Sigmoid colon (tissue), 7 donors: ENCODE results near the gene CYBA. TPM values are rescaled to one million over a fixed set of nuclear protein-coding genes. Genes with fewer than 3 reads are reported as not detected.

ENCODE experiments used
- DNase-seq: peaks from one replicate; pipeline ENCODE4 v3.0.0-alpha.2; 2019
- H3K27ac ChIP-seq, 4 donors: fragments of 200-600 bp; sonication (generic); one replicate each; pipeline ENCODE4 v1.5.1; 2016 to 2019; ENCODE audit warnings: mild to moderate bottlenecking in 1 of 4
- H3K27me3 ChIP-seq, 3 donors: fragments of 200-600 bp; sonication (generic); one replicate each; pipeline ENCODE4 v1.5.1; 2019; ENCODE audit warnings: mild to moderate bottlenecking in 1 of 3
- H3K36me3 ChIP-seq, 4 donors: fragments of 200-600 bp; sonication (generic); one replicate each; pipeline ENCODE4 v1.5.1; 2016 to 2019
- H3K4me1 ChIP-seq, 4 donors: fragments of 200-600 bp; sonication (generic); one replicate each; pipeline ENCODE4 v1.5.1; 2017 to 2019
- H3K4me3 ChIP-seq, 4 donors: fragments of 200-600 bp; sonication (generic); one replicate each; pipeline ENCODE4 v1.5.1; 2017 to 2019; ENCODE audit warnings: mild to moderate bottlenecking in 2 of 4, moderate library complexity in 1 of 4
- H3K9me3 ChIP-seq, 4 donors: fragments of 200-600 bp in 3 of 4; sonication (generic) in 3 of 4; one replicate each; pipeline versions ENCODE4 v1.5.1 to v1.6.1; 2013 to 2019
- EP300 ChIP-seq, 4 donors: sonication (generic); formaldehyde crosslinking; IDR thresholded peaks; one replicate each; pipeline ENCODE4 v1.6.1; 2017; ENCODE audit warnings: antibody characterized with exemption in 4 of 4
- POLR2A ChIP-seq, 2 donors: fragments of 450-650 bp; IDR thresholded peaks; one replicate each; pipeline ENCODE4 v1.6.1; 2016; ENCODE audit warnings: antibody characterized with exemption in 2 of 2, mild to moderate bottlenecking in 2 of 2, moderate library complexity in 2 of 2
- POLR2AphosphoS5 ChIP-seq, 4 donors: sonication (generic); formaldehyde crosslinking; IDR thresholded peaks; one replicate each; pipeline ENCODE4 v1.6.1; 2017; ENCODE audit warnings: antibody characterized with exemption in 4 of 4
- WGBS, 2 donors: extraction: QIAGEN DNeasy Blood & Tissue Kit; methylation state at CpG; one replicate each; pipeline ENCODE4 v1.1.7; 2013; 5-methylcytosine and 5-hydroxymethylcytosine counted together
- intact Hi-C: fragments of 100-400 bp; cut with DNase I; formaldehyde crosslinking; loops from one replicate; pipeline ENCODE4 v1.15.1; 2023
- polyA plus RNA-seq, 3 donors: library from polyadenylated mRNA; stranded (reverse); fragments of 200-250 nt; gene quantifications; one replicate each; pipeline ENCODE4 v1.2.3, GENCODE V29; 2013
- total RNA-seq, 4 donors: library from RNA; depleted of rRNA; stranded (reverse); fragments of >200 nt; gene quantifications; one replicate each; pipeline ENCODE4 v1.1.0, GENCODE V29; 2016
- TF ChIP-seq, protein P1 (sequence below), 4 experiments: fragments of 450-650 bp in 3 of 4; fragments of 200-600 bp in 1 of 4; IDR thresholded peaks; one replicate each; pipeline ENCODE4 v1.5.1; 2016 to 2019; ENCODE audit warnings: antibody characterized with exemption in 4 of 4, mild to moderate bottlenecking in 3 of 4, moderate library complexity in 2 of 4
- donor health status: healthy with polysubstance abuse.
- donor health status: Bipolar disorder and iron deficiency.
- donor health status: healthy.

Gene CYBA
- total and polyA plus RNA-seq, 7 donors: 63.1 to 429 (median 124) TPM

DNA sequence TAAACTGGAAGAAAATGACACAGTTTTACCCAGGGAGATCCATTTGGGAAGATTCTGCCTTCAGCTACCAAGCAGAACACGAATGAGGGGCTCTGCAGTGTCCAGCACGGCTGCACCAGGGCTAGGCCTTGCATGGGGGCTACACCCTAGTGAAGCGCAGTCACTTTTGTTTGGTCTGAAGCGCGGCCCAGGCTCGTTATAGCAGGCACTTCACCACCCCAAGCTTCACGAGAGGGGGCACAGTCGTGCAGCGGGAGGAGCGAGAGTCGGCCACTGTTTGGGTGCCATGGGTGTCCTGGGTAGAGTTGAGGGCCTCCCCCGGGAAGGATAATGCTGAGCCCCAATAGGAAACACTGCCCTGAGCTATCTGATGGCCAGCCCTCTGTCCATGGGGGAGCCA lies 34.1 kb downstream of the CYBA start:
- no peak overlapping the region for H3K27ac ChIP-seq
- no peak overlapping the region for H3K4me3 ChIP-seq
- DNase-seq: no peak
- no peaks in the 10 kb centered on the region for H3K27me3 ChIP-seq
- H3K9me3 ChIP-seq: no peaks in the 10 kb centered on the region
- H3K36me3 ChIP-seq: peaks cover 2 to 57% (median 4%) of the 10 kb centered on the region in 4 donors
- intact Hi-C loops: no loop called here
- no peak for TF ChIP-seq EP300 (IDR thresholded peaks at IDR 0.05)
- no peak for TF ChIP-seq POLR2A (IDR thresholded peaks at IDR 0.05)
- no peak for TF ChIP-seq POLR2AphosphoS5 (IDR thresholded peaks at IDR 0.05)
- TF ChIP-seq, protein P1, sequence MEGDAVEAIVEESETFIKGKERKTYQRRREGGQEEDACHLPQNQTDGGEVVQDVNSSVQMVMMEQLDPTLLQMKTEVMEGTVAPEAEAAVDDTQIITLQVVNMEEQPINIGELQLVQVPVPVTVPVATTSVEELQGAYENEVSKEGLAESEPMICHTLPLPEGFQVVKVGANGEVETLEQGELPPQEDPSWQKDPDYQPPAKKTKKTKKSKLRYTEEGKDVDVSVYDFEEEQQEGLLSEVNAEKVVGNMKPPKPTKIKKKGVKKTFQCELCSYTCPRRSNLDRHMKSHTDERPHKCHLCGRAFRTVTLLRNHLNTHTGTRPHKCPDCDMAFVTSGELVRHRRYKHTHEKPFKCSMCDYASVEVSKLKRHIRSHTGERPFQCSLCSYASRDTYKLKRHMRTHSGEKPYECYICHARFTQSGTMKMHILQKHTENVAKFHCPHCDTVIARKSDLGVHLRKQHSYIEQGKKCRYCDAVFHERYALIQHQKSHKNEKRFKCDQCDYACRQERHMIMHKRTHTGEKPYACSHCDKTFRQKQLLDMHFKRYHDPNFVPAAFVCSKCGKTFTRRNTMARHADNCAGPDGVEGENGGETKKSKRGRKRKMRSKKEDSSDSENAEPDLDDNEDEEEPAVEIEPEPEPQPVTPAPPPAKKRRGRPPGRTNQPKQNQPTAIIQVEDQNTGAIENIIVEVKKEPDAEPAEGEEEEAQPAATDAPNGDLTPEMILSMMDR (IDR thresholded peaks at IDR 0.05): no peak
- 23 to 86% methylated on average over 12 of the region's 12 CpGs for WGBS, 2 donors
- H3K4me1 ChIP-seq: no peaks in the 10 kb centered on the region

DNA sequence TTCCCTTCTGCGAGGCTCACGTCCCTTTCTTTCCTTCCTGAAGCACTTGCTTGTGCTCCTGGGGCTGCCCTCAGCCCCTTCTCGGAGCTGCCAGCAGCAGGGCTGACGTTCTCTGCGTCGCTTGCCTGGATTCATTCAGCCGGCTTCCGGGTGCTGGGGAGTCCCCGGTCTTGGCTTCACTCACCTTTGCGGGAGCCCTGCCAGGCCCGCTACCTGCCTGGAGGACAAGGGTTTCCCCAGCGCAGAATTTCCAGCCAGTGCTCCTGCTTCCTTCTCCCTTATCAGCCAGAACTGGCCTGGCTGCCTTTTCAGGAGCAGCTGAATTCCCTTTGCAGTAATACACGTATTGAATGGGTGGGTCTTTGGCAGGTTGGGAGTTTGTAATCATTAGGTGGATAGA lies 34.5 kb downstream of the CYBA start:
- TF ChIP-seq, protein P1 (IDR thresholded peaks at IDR 0.05): no peak
- TF ChIP-seq POLR2AphosphoS5 (IDR thresholded peaks at IDR 0.05) (no peak), EP300 (IDR thresholded peaks at IDR 0.05) (no peak), POLR2A (IDR thresholded peaks at IDR 0.05) (no peak)
- H3K4me1 ChIP-seq: no peaks in the 10 kb centered on the region
- no peak overlapping the region for H3K27ac ChIP-seq
- H3K4me3 ChIP-seq: no peak overlapping the region
- 21 to 70% methylated on average over 13 of the region's 13 CpGs for WGBS, 2 donors
- peaks cover 2 to 57% (median 7%) of the 10 kb centered on the region in 4 donors for H3K36me3 ChIP-seq
- H3K9me3 ChIP-seq: no peaks in the 10 kb centered on the region
- no peaks in the 10 kb centered on the region for H3K27me3 ChIP-seq
- intact Hi-C loops: no loop called here
- no peak for DNase-seq

DNA sequence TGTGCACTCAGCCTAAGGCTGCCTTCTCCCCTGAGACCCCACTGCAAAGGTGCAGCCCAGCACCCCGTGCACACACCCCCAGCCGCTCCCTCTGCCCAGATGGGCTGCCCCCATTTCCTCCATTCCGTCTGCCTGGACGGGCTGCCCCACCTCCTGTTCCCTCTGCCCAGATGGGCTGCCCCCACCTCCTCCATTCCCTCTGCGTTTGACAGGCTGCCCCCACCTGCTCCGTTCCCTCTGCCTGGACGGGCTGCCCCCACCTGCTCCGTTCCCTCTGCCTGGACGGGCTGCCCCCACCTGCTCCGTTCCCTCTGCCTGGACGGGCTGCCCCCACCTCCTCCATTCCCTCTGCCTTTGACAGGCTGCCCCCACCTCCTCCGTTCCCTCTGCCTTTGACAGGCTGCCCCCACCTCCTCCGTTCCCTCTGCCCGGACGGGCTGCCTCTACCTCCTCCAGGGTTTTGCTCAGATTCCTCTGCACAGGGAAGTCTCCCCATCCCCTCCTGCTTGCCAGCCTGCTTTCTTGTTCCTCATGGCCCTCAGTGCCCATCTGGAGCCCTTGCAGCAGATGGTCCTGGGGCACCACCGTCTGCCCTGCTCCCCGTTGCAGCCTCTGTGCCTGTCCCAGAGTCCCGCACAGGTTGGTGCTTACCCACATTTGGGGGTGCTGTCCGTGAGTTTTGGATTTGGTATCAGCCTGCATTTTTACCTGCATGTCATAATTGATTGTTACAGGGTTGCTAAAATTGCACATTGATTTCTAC lies 35.9 kb downstream of the CYBA start:
- Histone ChIP-seq H3K4me1 (no peaks in the 10 kb centered on the region), H3K4me3 (no peak overlapping the region), H3K36me3 (peaks cover 8 to 68% (median 19%) of the 10 kb centered on the region in 4 donors), H3K27me3 (no peaks in the 10 kb centered on the region), H3K9me3 (no peaks in the 10 kb centered on the region), H3K27ac (no peak overlapping the region)
- no peak for DNase-seq
- intact Hi-C loops: no loop called here
- 90 to 93% methylated on average over 19 of the region's 19 CpGs for WGBS, 2 donors
- TF ChIP-seq EP300 (IDR thresholded peaks at IDR 0.05): no peak
- no peak for TF ChIP-seq POLR2A (IDR thresholded peaks at IDR 0.05)
- TF ChIP-seq POLR2AphosphoS5 (IDR thresholded peaks at IDR 0.05): no peak
- TF ChIP-seq, protein P1 (IDR thresholded peaks at IDR 0.05): no peak

DNA sequence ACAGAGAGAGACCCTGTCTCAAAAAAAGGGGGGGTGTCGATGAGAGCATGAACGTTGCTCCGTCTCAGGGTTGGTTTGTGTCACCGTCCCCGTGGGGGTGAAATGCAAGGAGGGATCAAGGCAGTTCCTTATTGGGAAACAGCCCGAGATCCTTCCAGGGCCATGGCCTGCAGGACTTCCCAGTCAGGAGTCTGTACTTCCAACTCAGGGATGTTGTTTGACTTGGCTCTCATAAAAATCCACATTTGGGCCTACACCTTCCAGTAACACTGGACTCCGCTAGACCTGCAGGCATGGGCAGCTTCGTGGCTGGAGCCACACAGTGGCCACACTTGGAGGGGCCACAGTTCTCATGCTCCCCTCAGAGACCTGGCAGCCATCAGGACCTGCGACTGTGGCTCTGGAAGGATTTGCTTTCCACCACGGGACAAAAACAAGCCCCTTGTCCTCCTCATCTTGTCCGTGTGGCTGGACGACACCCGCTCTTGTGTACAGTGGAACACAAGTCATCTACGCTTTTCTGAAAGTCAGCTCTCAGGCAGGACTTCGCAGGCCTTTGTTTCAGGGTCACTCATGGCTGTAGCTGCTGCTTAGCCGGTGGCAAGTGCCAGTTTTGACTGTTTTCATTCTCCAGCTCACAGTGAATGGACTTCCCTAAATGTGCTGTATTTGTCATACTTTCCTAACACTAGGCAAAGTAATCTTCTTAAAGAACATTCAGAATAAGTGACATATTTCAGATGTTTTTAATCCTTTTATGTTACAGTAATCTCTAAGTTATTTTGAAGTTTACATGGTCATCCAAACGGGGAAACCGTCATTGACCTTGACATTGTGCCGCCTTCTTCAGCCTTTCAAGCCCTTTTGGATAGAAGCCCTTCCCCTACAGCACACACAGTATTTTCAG lies 36.7 kb downstream of the CYBA start:
- TF ChIP-seq, protein P1 (IDR thresholded peaks at IDR 0.05): no peak
- no peak for TF ChIP-seq POLR2A (IDR thresholded peaks at IDR 0.05)
- no peak for TF ChIP-seq EP300 (IDR thresholded peaks at IDR 0.05)
- TF ChIP-seq POLR2AphosphoS5 (IDR thresholded peaks at IDR 0.05): no peak
- no peak for DNase-seq
- Histone ChIP-seq H3K4me1 (no peaks in the 10 kb centered on the region), H3K27me3 (no peaks in the 10 kb centered on the region), H3K27ac (no peak overlapping the region), H3K36me3 (peaks cover 12 to 68% (median 25%) of the 10 kb centered on the region in 4 donors), H3K4me3 (no peak overlapping the region), H3K9me3 (no peaks in the 10 kb centered on the region)
- intact Hi-C loops: no loop called here
- 89 to 91% methylated on average over 19 of the region's 19 CpGs for WGBS, 2 donors
